ENCODE results near the gene CCBE1. TPM values are rescaled to one million over a fixed set of nuclear protein-coding genes. Genes with fewer than 3 reads are reported as not detected.
"Not testable (repeated sequence)": the region's sequence is repeated elsewhere in the genome, so short reads cannot be mapped to it uniquely, and the experiment has no call there.

CCBE1 gene
- total RNA-seq, 2 donors from 2014 or later, result 0.27 to 3.1 TPM

DNA sequence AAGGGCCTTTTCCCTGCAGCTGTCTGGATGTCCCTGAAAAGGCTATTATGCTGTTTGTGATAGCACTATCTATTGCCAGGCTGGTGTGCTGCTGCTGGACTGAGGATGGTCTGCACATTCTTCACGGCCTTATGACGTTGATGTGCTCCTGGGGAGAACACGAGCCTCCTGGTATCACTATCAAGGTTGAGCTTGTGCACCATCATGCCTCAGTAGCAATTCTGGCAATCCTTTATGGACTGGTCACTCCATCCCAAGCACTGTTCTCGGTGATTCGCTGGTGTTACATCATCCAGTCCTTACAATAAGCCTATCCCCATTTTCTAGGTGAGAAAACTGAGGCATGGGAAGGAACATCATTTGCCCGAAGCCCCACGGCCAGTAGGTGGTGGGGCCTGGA lies 18.2 kb upstream of the CCBE1 start:
- no peak overlapping the region for H3K4me3 ChIP-seq
- intact Hi-C loops (cut with DNase I), result no loop called here

DNA sequence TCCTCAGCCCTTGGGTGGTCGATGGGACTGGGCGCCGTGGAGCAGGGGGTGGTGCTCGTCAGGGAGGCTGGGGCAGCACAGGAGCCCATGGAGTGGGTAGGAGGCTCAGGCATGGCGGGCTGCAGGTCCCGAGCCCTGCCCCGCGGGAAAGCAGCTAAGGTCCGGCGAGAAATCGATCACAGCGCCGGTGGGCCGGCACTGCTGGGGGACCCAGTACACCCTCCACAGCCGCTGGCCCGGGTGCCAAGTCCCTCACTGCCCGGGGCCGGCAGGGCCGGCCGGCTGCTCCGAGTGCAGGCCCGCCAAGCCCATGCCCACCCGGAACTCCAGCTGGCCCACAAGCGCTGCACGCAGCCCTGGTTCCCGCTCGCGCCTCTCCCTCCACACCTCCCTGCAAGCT lies 16.9 kb upstream of the CCBE1 start:
- DNase-seq; H3K9me3 ChIP-seq; H3K9ac ChIP-seq (ENCODE audit: low read depth in 2 of 2, low read length in 2 of 2); H3K27ac ChIP-seq; intact Hi-C loops (cut with DNase I); H3K27me3 ChIP-seq; H3K4me3 ChIP-seq; H3K36me3 ChIP-seq; H3K4me1 ChIP-seq: not testable (repeated sequence)

More for the DNA sequence above, 18.2 kb upstream of the CCBE1 start:
- Histone ChIP-seq H3K4me1 (no peaks in the 10 kb centered on the region), H3K36me3 (no peaks in the 10 kb centered on the region), H3K27ac (no peak overlapping the region), H3K9ac (ENCODE audit: low read depth in 2 of 2, low read length in 2 of 2) (no peak overlapping the region), H3K27me3 (no peaks in the 10 kb centered on the region), H3K9me3 (no peaks in the 10 kb centered on the region)
- no peak for DNase-seq
- TF ChIP-seq CTCF (IDR thresholded peaks at IDR 0.05), result no peak

DNA sequence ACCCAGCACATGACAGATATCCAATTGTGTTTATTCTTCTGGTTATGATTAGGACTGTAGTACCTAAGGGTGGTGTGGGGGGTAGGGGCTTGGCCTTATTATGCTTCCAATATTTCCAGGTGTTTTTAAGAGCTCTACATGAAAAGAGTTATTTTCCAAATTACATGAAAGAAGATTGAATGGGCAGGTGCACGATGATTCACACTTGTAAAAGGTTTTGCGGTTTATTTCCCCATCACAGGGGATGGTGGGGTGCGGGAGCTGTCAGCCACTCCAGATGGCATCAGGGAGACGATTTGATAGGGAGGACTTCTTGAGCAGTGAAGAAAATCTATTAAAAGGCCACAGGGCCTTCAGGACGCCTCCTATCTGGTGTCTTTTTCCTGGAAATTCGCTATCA lies 15.1 kb upstream of the CCBE1 start:
- no peaks in the 10 kb centered on the region for H3K4me1 ChIP-seq
- no peak overlapping the region for H3K27ac ChIP-seq
- no peaks in the 10 kb centered on the region for H3K27me3 ChIP-seq
- H3K9ac ChIP-seq (ENCODE audit: low read depth in 2 of 2, low read length in 2 of 2), result no peak overlapping the region
- no peak for DNase-seq
- TF ChIP-seq CTCF (IDR thresholded peaks at IDR 0.05), result no peak
- intact Hi-C loops (cut with DNase I), result no loop called here
- H3K4me3 ChIP-seq, result no peak overlapping the region
- H3K9me3 ChIP-seq, result no peaks in the 10 kb centered on the region
- H3K36me3 ChIP-seq, result no peaks in the 10 kb centered on the region

GRCh38 chr18:59708988-59709387 lies 11.8 kb upstream of the CCBE1 start:
- no peak overlapping the region for H3K4me3 ChIP-seq
- H3K9me3 ChIP-seq, result no peaks in the 10 kb centered on the region
- H3K4me1 ChIP-seq, result no peaks in the 10 kb centered on the region
- TF ChIP-seq CTCF (IDR thresholded peaks at IDR 0.05), result no peak
- intact Hi-C loops (cut with DNase I), result no loop called here
- DNase-seq, result no peak
- H3K36me3 ChIP-seq, result no peaks in the 10 kb centered on the region
- H3K9ac ChIP-seq (ENCODE audit: low read depth in 2 of 2, low read length in 2 of 2), result no peak overlapping the region
- no peaks in the 10 kb centered on the region for H3K27me3 ChIP-seq
- no peak overlapping the region for H3K27ac ChIP-seq

DNA sequence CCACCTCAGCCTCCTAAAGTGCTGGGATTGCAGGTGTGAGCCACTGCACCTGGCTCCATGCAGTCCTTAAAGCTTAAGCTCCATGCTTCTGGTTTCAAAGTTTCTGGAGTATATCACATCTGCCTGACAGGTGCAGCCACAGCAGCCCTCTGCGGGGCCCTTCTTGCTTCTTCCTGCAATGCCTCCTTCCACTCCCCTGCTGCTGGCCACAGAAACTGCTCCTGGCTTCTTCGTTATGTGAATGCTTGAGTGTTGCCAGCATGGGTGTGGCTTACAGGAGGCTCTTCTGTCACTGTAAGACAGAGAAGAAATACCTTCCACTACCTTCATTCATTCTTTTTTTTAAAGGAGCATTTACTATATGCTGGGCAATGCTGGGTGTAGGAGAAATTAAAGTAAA lies 10.1 kb upstream of the CCBE1 start:
- Histone ChIP-seq H3K27me3 (no peaks in the 10 kb centered on the region), H3K4me1 (no peaks in the 10 kb centered on the region), H3K9ac (ENCODE audit: low read depth in 2 of 2, low read length in 2 of 2) (no peak overlapping the region), H3K36me3 (no peaks in the 10 kb centered on the region), H3K9me3 (no peaks in the 10 kb centered on the region), H3K4me3 (no peak overlapping the region), H3K27ac (no peak overlapping the region)
- intact Hi-C loops (cut with DNase I), result no loop called here
- no peak for DNase-seq
- no peak for TF ChIP-seq CTCF (IDR thresholded peaks at IDR 0.05)

DNA sequence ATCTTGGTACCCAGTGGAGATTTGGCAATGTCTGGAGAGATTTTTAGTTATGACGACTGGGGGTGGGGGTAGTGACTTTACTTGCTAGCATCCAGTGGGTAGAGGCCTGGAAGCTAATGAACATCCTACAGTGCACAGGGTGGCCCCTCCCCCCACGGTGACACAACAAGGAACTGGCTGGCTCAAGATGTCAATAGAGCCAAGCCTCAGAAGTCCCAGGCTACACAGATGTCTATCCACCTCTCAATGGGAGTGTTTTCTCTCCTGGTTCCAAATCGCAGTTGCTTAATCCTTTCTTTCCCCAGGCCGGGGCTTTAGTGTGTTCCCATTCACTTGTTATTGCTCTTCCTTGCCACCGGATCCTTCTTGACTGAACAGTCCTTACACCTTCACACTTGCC lies 9.3 kb upstream of the CCBE1 start:
- no peak overlapping the region for H3K4me3 ChIP-seq
- H3K27ac ChIP-seq, result no peak overlapping the region
- H3K36me3 ChIP-seq, result no peaks in the 10 kb centered on the region
- no peaks in the 10 kb centered on the region for H3K4me1 ChIP-seq
- H3K27me3 ChIP-seq, result no peaks in the 10 kb centered on the region
- intact Hi-C loops (cut with DNase I), result no loop called here
- DNase-seq, result no peak
- H3K9ac ChIP-seq (ENCODE audit: low read depth in 2 of 2, low read length in 2 of 2), result no peak overlapping the region
- no peaks in the 10 kb centered on the region for H3K9me3 ChIP-seq
- no peak for TF ChIP-seq CTCF (IDR thresholded peaks at IDR 0.05)
